Measurements from ENCODE around the gene SMAD6.

The SMAD6 gene

GRCh38 chr15:66797921-66798320 lies 95.9 kb downstream of the SMAD6 start:
- H3K4me3 ChIP-seq (ENCODE audit: low read depth, low read length) = no peak overlapping the region
- TF ChIP-seq, protein P1, sequence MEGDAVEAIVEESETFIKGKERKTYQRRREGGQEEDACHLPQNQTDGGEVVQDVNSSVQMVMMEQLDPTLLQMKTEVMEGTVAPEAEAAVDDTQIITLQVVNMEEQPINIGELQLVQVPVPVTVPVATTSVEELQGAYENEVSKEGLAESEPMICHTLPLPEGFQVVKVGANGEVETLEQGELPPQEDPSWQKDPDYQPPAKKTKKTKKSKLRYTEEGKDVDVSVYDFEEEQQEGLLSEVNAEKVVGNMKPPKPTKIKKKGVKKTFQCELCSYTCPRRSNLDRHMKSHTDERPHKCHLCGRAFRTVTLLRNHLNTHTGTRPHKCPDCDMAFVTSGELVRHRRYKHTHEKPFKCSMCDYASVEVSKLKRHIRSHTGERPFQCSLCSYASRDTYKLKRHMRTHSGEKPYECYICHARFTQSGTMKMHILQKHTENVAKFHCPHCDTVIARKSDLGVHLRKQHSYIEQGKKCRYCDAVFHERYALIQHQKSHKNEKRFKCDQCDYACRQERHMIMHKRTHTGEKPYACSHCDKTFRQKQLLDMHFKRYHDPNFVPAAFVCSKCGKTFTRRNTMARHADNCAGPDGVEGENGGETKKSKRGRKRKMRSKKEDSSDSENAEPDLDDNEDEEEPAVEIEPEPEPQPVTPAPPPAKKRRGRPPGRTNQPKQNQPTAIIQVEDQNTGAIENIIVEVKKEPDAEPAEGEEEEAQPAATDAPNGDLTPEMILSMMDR (IDR thresholded peaks at IDR 0.05; ENCODE audit: borderline replicate concordance, insufficient read depth, low read depth, low read length) = no peak

DNA sequence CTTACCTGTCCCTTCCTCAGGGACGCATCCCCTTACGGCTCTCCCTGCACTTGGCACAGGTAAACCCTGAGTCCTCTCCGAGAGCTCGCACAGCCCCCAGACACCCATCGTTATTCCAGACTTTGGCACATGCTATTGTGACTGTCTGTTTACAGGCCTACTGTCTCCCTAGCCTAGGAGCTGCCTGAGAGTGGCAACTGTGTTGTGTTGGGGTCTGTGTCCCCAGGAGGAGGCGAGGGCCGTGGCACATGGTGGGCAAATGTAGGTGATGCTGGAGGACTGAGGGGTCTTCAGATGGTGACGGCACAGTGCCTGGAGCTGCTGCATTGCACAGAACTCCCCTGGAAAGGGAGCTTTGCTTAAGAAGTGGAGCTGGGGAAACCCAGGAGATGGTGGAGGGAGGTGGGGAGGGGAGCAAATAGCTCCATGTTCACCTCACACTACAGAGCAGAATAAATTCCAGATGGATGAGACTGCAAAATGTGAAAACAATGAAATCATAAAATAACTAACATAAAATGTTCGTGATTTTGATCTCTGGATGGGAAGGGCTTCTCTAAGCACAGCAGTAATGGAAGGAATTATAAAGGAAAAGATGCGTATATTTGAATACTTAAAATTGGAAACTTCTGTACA lies 96.5 kb downstream of the SMAD6 start:
- H3K4me3 ChIP-seq (ENCODE audit: low read depth, low read length) = no peak overlapping the region
- TF ChIP-seq, protein P1 (IDR thresholded peaks at IDR 0.05; ENCODE audit: borderline replicate concordance, insufficient read depth, low read depth, low read length) = no peak

- no peak overlapping the region for H3K4me3 ChIP-seq (ENCODE audit: low read depth, low read length)
- TF ChIP-seq, protein P1 (IDR thresholded peaks at IDR 0.05; ENCODE audit: borderline replicate concordance, insufficient read depth, low read depth, low read length) = no peak
Measured at GRCh38 chr15:66799242-66799641, 97.2 kb downstream of the SMAD6 start.

- TF ChIP-seq, protein P1 (IDR thresholded peaks at IDR 0.05; ENCODE audit: borderline replicate concordance, insufficient read depth, low read depth, low read length) = no peak
Measured at GRCh38 chr15:66800584-66801235, 98.7 kb downstream of the SMAD6 start.

GRCh38 chr15:66801266-66801665 lies 99.2 kb downstream of the SMAD6 start:
- H3K4me3 ChIP-seq (ENCODE audit: low read depth, low read length) = no peak overlapping the region
- TF ChIP-seq, protein P1 (IDR thresholded peaks at IDR 0.05; ENCODE audit: borderline replicate concordance, insufficient read depth, low read depth, low read length) = no peak

More at GRCh38 chr15:66800584-66801235, 98.7 kb downstream of the SMAD6 start:
- H3K4me3 ChIP-seq (ENCODE audit: low read depth, low read length) = no peak overlapping the region

GRCh38 chr15:66802025-66803001 lies 100.3 kb downstream of the SMAD6 start:
- TF ChIP-seq, protein P1 (IDR thresholded peaks at IDR 0.05; ENCODE audit: borderline replicate concordance, insufficient read depth, low read depth, low read length) = no peak
- H3K4me3 ChIP-seq (ENCODE audit: low read depth, low read length) = no peak overlapping the region

Data from GM12875 (cell line).